Activated T-helper 2 cell treated with anti-CD3 and anti-CD28 coated beads, Interferon-gamma antibody, Interleukin-2, Interleukin-4, amounts not matched to agents 10 μg/mL and 5 μg/mL and 100 μg/mL, durations not matched to agents 14 hours and 24 hours and 36 hours (primary cell): Measurements from ENCODE around the gene POGLUT3. TPM values are rescaled to one million over a fixed set of nuclear protein-coding genes. Genes with fewer than 3 reads are reported as not detected.

Source experiments
- DNase-seq: peaks from one replicate; pipeline ENCODE4 v3.0.0; 2021; ENCODE audit warnings: low spot score
- H3K27ac Mint-ChIP-seq: one replicate; pipeline ENCODE4 v1.8.0; 2021; ENCODE audit warnings: mixed read lengths
- H3K27me3 Mint-ChIP-seq: one replicate; pipeline ENCODE4 v1.8.0; 2021; ENCODE audit warnings: low read depth, mixed read lengths
- H3K36me3 Mint-ChIP-seq: one replicate; pipeline ENCODE4 v1.8.0; 2021; ENCODE audit warnings: low read depth, mixed read lengths
- H3K4me1 Mint-ChIP-seq: one replicate; pipeline ENCODE4 v1.8.0; 2021; ENCODE audit warnings: low read depth, mixed read lengths
- H3K4me3 Mint-ChIP-seq: one replicate; pipeline ENCODE4 v1.8.0; 2021; ENCODE audit warnings: low read depth, mild to moderate bottlenecking, moderate library complexity, mixed read lengths
- H3K9me3 Mint-ChIP-seq: one replicate; pipeline ENCODE4 v1.8.0; 2021; ENCODE audit warnings: mixed read lengths
- intact Hi-C: fragments of 100-400 bp; cut with micrococcal nuclease; formaldehyde crosslinking; loops from one replicate; pipeline ENCODE4 v1.15.1; 2023
- total RNA-seq: library from RNA; stranded (reverse); gene quantifications from 2 replicates; pipeline ENCODE4 v1.2.3, GENCODE V29; 2022

Gene POGLUT3, protein sequence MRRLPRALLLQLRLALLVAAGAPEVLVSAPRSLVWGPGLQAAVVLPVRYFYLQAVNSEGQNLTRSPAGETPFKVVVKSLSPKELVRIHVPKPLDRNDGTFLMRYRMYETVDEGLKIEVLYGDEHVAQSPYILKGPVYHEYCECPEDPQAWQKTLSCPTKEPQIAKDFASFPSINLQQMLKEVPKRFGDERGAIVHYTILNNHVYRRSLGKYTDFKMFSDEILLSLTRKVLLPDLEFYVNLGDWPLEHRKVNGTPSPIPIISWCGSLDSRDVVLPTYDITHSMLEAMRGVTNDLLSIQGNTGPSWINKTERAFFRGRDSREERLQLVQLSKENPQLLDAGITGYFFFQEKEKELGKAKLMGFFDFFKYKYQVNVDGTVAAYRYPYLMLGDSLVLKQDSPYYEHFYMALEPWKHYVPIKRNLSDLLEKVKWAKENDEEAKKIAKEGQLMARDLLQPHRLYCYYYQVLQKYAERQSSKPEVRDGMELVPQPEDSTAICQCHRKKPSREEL
- 9.9 and 10.0 TPM in 2 replicates for total RNA-seq

- Mint-ChIP-seq H3K27me3 (peaks cover 6% of the 10 kb centered on the region), H3K4me3 (peak within 1 kb of the TSS; percentile 93), H3K36me3 (peaks cover 9% of the 10 kb centered on the region), H3K4me1 (peaks cover 23% of the 10 kb centered on the region), H3K9me3 (no peaks in the 10 kb centered on the region), H3K27ac (peak within 1 kb of the TSS; percentile 98)
- peak; percentile 39 for DNase-seq
- intact Hi-C loops, result loop anchor here (5.0 kb wide), 3 partner anchors 164 to 376 kb away; partner anchors contain the start of gene ACAT1
These were observed at the start of gene POGLUT3 for GRCh38 chr11:108498046-108498815. Gene POGLUT3, minus strand, starts transcription at chr11:108498384. Its CDS starts 18 bp downstream, at chr11:108498366.

- Mint-ChIP-seq H3K36me3 (no peaks in the 10 kb centered on the region), H3K4me1 (no peaks in the 10 kb centered on the region), H3K27ac (no peak overlapping the region), H3K4me3 (no peak overlapping the region), H3K27me3 (no peaks in the 10 kb centered on the region), H3K9me3 (no peaks in the 10 kb centered on the region)
- DNase-seq, result no peak
- intact Hi-C loops, result no loop called here
These were observed 47.8 kb upstream of the POGLUT3 start for GRCh38 chr11:108545909-108546501.

- Mint-ChIP-seq H3K9me3 (no peaks in the 10 kb centered on the region), H3K4me3 (no peak overlapping the region), H3K36me3 (no peaks in the 10 kb centered on the region), H3K27ac (no peak overlapping the region), H3K4me1 (no peaks in the 10 kb centered on the region), H3K27me3 (no peaks in the 10 kb centered on the region)
- intact Hi-C loops, result no loop called here
- DNase-seq, result no peak
These were observed 45.3 kb upstream of the POGLUT3 start for GRCh38 chr11:108543316-108543964.

GRCh38 chr11:108541531-108541930, 43.3 kb upstream of the POGLUT3 start:
- H3K4me3 Mint-ChIP-seq, result no peak overlapping the region
- DNase-seq, result no peak
- no peaks in the 10 kb centered on the region for H3K4me1 Mint-ChIP-seq
- H3K27me3 Mint-ChIP-seq, result no peaks in the 10 kb centered on the region
- intact Hi-C loops, result no loop called here
- no peaks in the 10 kb centered on the region for H3K9me3 Mint-ChIP-seq
- H3K27ac Mint-ChIP-seq, result no peak overlapping the region
- no peaks in the 10 kb centered on the region for H3K36me3 Mint-ChIP-seq

GRCh38 chr11:108538502-108538901, 40.3 kb upstream of the POGLUT3 start:
- H3K36me3 Mint-ChIP-seq, result no peaks in the 10 kb centered on the region
- no peak for DNase-seq
- H3K27ac Mint-ChIP-seq, result no peak overlapping the region
- intact Hi-C loops, result no loop called here
- no peaks in the 10 kb centered on the region for H3K27me3 Mint-ChIP-seq
- no peaks in the 10 kb centered on the region for H3K9me3 Mint-ChIP-seq
- H3K4me3 Mint-ChIP-seq, result no peak overlapping the region
- no peaks in the 10 kb centered on the region for H3K4me1 Mint-ChIP-seq

DNA sequence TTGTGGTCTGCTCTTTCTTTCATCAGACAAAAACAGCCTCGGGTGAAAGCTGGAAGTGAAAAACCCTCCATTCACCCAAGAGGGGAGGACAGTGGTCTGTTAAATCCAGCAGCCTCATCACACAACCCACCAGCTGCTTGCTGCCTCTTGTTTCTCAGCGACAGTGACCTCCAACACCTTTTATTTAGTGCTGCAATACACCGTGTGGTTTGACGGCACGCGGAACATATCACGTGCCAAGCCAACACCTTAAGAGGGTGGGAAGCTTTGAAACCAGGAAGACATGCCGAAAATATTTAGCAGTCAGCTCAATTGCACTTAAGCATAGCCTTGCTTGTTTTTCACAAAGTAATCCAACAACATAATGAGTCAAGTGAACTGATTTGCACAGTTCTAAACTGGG, 39.8 kb upstream of the POGLUT3 start:
- no peak for DNase-seq
- H3K36me3 Mint-ChIP-seq, result no peaks in the 10 kb centered on the region
- intact Hi-C loops, result no loop called here

GRCh38 chr11:108536783-108537182, 38.6 kb upstream of the POGLUT3 start:
- Mint-ChIP-seq H3K9me3 (no peaks in the 10 kb centered on the region), H3K36me3 (no peaks in the 10 kb centered on the region), H3K27me3 (no peaks in the 10 kb centered on the region), H3K27ac (no peak overlapping the region), H3K4me3 (no peak overlapping the region), H3K4me1 (no peaks in the 10 kb centered on the region)
- intact Hi-C loops, result no loop called here
- DNase-seq, result no peak

More for the DNA sequence above, 39.8 kb upstream of the POGLUT3 start:
- Mint-ChIP-seq H3K27me3 (no peaks in the 10 kb centered on the region), H3K4me3 (no peak overlapping the region), H3K27ac (no peak overlapping the region), H3K4me1 (no peaks in the 10 kb centered on the region), H3K9me3 (no peaks in the 10 kb centered on the region)

GRCh38 chr11:108535384-108535955, 37.3 kb upstream of the POGLUT3 start:
- intact Hi-C loops, result no loop called here
- Mint-ChIP-seq H3K4me1 (peaks cover 2% of the 10 kb centered on the region), H3K9me3 (no peaks in the 10 kb centered on the region), H3K4me3 (no peak overlapping the region), H3K27ac (no peak overlapping the region), H3K36me3 (no peaks in the 10 kb centered on the region), H3K27me3 (no peaks in the 10 kb centered on the region)
- DNase-seq, result no peak

DNA sequence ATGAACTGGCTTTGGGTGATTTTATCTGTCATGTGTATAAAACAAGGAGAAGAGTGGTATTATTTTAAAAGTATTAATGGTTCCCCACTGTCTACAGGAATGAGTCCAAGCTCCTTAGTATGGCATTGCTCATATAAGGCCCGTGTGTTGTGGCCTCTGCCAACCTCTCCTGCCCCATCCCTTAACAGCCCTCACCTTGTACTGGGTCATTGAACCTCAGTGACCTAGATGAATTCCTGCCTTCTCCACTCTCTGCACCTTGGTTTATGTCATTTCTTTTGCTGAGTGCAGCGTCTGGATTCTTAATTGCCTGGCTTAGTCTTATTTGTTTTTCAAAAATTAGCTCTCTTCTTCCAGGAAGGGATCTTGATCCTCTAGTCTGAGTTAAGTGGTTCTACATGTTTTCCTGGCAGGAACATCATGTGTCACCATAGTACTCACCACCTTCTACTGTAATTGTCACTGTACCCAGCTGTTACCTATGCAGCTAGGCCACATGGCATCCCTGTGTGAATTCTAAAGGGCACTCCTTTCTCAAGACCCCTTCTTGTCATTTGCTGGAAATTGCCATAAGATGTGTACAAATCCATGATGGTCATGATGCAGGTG, 36.2 kb upstream of the POGLUT3 start:
- H3K27me3 Mint-ChIP-seq, result no peaks in the 10 kb centered on the region
- no peak overlapping the region for H3K27ac Mint-ChIP-seq
- H3K4me3 Mint-ChIP-seq, result no peak overlapping the region
- intact Hi-C loops, result no loop called here
- no peaks in the 10 kb centered on the region for H3K36me3 Mint-ChIP-seq
- peaks cover 2% of the 10 kb centered on the region for H3K4me1 Mint-ChIP-seq
- H3K9me3 Mint-ChIP-seq, result no peaks in the 10 kb centered on the region
- DNase-seq, result no peak

DNA sequence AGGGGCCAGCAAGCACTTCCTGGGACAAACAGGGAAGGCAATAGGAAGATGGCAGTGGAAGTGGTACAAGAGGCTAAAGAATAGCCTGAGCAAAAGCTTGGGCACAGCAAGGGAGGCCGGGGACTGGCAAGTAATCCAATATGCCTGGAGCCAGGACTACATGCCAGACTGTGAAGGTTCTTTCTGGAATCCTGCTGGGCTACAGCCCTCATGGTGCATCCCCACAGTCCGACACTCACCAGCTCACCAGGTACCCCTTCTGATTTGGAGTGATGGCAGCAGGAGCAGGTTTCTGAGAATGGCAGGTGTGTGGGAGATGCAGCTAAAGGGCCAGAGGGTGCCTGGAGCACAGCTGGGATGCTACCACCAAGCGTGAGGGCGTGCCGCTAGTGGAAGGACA, 32.2 kb upstream of the POGLUT3 start:
- DNase-seq, result no peak
- H3K27me3 Mint-ChIP-seq, result no peaks in the 10 kb centered on the region
- intact Hi-C loops, result no loop called here
- H3K36me3 Mint-ChIP-seq, result no peaks in the 10 kb centered on the region
- H3K9me3 Mint-ChIP-seq, result no peaks in the 10 kb centered on the region
- peaks cover 2% of the 10 kb centered on the region for H3K4me1 Mint-ChIP-seq
- no peak overlapping the region for H3K27ac Mint-ChIP-seq
- H3K4me3 Mint-ChIP-seq, result no peak overlapping the region

GRCh38 chr11:108527382-108527781, 29.2 kb upstream of the POGLUT3 start:
- H3K4me3 Mint-ChIP-seq, result no peak overlapping the region
- intact Hi-C loops, result no loop called here
- no peak for DNase-seq
- H3K27ac Mint-ChIP-seq, result no peak overlapping the region
- peaks cover 2% of the 10 kb centered on the region for H3K4me1 Mint-ChIP-seq
- no peaks in the 10 kb centered on the region for H3K36me3 Mint-ChIP-seq
- no peaks in the 10 kb centered on the region for H3K27me3 Mint-ChIP-seq
- no peaks in the 10 kb centered on the region for H3K9me3 Mint-ChIP-seq

DNA sequence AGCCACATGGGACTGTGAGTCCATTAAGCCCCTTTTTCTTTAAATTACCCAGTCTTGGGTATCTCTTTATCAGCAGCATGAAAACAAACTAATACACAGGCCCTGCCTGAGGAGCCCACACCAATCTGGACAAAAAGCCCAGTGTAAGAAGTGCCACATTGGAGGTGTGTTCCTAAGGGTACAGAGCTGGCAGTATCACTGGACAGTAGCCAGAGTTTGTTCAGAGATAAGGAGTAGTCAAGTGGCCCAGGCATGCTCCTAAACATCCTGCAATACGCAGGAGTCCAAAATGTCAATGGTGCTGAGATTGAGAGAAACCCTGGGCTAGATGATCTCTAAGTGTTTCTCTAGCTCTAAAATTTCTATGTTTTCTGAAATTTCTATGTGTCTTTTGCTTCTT, 27.0 kb upstream of the POGLUT3 start:
- no peak for DNase-seq
- intact Hi-C loops, result no loop called here
- no peaks in the 10 kb centered on the region for H3K9me3 Mint-ChIP-seq
- H3K27ac Mint-ChIP-seq, result no peak overlapping the region
- H3K4me3 Mint-ChIP-seq, result no peak overlapping the region
- no peaks in the 10 kb centered on the region for H3K4me1 Mint-ChIP-seq
- no peaks in the 10 kb centered on the region for H3K27me3 Mint-ChIP-seq
- H3K36me3 Mint-ChIP-seq, result no peaks in the 10 kb centered on the region
